Measurements from ENCODE around the gene CYP2F1. TPM values are rescaled to one million over a fixed set of nuclear protein-coding genes. Genes with fewer than 3 reads are reported as not detected.
"Not testable (repeated sequence)": the region's sequence is repeated elsewhere in the genome, so short reads cannot be mapped to it uniquely, and the experiment has no call there.

CYP2F1 gene, protein sequence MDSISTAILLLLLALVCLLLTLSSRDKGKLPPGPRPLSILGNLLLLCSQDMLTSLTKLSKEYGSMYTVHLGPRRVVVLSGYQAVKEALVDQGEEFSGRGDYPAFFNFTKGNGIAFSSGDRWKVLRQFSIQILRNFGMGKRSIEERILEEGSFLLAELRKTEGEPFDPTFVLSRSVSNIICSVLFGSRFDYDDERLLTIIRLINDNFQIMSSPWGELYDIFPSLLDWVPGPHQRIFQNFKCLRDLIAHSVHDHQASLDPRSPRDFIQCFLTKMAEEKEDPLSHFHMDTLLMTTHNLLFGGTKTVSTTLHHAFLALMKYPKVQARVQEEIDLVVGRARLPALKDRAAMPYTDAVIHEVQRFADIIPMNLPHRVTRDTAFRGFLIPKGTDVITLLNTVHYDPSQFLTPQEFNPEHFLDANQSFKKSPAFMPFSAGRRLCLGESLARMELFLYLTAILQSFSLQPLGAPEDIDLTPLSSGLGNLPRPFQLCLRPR
- total RNA-seq, result not detected
- not detected for polyA plus RNA-seq

DNA sequence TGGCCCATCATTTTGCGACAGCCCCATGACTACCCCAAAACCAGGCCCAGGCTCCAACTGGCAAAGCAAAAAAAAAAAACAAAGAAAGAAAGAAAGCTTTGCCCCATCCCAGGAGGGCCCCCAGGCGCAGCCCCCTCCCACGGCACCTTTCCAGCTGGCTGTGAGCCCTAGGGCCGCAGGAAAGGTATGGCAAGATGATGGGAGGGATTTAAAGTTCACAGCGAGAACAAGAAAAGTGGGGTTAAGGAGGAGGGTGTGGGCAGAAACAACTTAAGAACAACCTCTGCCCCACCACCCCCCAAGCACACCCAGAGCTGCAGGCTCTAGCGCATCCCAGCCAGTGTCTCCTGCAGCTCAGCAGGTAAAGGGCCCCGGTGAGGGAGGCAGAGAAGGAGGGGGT lies at the start of gene CYP2F1:
CYP2F1 (plus strand) TSS at position 301 of the 400 bp plus-strand sequence. CDS start 1,757 bp downstream, outside the sequence.
- no peak for DNase-seq (ENCODE audit: extremely low spot score)
- H3K27ac ChIP-seq (ENCODE audit: low read depth), result no peak within 1 kb of the TSS
- H3K4me1 ChIP-seq (ENCODE audit: insufficient read depth), result no peaks in the 10 kb centered on the region
- 76% methylated on average over 7 of the region's 7 CpGs for WGBS
- no peaks in the 10 kb centered on the region for H3K36me3 ChIP-seq (ENCODE audit: insufficient read depth)
- H3K4me3 ChIP-seq (ENCODE audit: low read depth, low read length), result no peak within 1 kb of the TSS

DNA sequence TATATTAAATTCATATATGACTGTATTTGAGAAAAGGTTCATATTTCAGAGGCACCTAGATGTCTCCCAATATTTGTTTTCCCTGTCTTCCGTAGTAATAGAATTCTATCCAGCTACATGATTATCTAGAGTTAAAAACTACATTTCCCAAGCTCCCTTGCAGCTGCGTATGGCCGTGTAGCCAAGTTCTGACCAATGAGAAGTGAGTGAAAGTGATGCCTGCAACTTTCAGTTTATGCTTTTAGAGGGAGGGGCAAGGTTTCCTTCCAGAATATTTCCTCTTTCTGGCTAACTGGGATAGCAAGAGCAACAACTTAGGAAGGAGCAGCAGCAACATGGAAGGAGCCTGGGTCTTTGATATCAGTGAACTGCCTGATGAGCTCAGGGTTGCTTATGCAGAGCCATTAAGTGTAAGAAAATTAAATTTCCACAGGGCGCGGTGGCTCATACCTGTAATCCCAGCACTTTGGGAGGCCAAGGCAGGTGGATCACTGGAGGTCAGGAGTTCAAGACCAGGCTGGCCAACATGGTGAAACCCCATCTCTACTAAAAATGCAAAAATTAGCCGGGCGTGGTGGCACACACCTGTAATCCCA lies 49.2 kb upstream of the CYP2F1 start:
- no peak overlapping the region for H3K27ac ChIP-seq (ENCODE audit: low read depth)
- no peak for DNase-seq (ENCODE audit: extremely low spot score)
- WGBS, result 60% methylated on average over 7 of the region's 7 CpGs
- H3K36me3 ChIP-seq (ENCODE audit: insufficient read depth), result no peaks in the 10 kb centered on the region
- no peak overlapping the region for H3K4me3 ChIP-seq (ENCODE audit: low read depth, low read length)
- no peaks in the 10 kb centered on the region for H3K4me1 ChIP-seq (ENCODE audit: insufficient read depth)

DNA sequence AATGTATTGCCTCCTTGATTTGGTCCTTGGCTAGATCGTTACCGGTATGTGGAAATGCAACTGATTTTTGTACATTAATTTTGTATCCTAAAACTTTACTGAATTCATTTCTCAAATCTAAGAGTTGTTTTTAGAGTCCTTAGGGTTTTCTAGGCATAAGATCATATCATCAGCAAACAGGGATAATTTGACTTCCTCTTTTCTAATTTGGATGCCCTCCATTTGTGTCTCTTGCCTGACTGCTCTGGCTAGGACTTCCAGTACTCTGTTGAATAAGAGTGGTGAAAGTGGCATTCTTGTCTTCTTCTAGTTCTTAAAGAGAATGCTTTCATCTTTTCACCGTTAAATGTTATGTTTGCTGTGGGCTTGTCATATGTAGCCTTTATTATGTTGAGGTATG lies 37.9 kb upstream of the CYP2F1 start:
- DNase-seq (ENCODE audit: extremely low spot score), result no peak
- 91% methylated on average over 3 of the region's 3 CpGs for WGBS
- Histone ChIP-seq H3K36me3 (ENCODE audit: insufficient read depth) (no peaks in the 10 kb centered on the region), H3K27ac (ENCODE audit: low read depth) (no peak overlapping the region), H3K4me3 (ENCODE audit: low read depth, low read length) (no peak overlapping the region), H3K4me1 (ENCODE audit: insufficient read depth) (no peaks in the 10 kb centered on the region)

DNA sequence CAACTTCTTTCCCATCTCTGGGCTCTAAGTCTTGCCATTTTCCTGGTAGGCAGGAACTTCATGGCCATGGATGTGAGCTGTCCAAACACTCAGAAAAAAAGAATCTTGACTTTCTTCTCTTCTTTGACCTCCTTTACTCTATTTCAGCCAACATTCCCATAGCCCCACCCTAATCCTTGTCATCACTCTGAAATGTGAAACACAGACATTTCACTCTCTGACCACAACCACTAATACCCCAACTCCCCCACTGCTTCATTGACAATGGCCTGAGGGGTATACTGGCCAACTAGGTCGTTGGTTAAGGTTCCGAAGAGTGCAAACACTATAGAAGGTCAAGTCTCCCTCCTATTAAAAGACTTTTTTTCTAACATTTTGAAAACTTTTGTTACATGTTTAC lies 30.7 kb upstream of the CYP2F1 start:
- Histone ChIP-seq H3K36me3 (ENCODE audit: insufficient read depth) (no peaks in the 10 kb centered on the region), H3K4me1 (ENCODE audit: insufficient read depth) (no peaks in the 10 kb centered on the region), H3K4me3 (ENCODE audit: low read depth, low read length) (no peak overlapping the region), H3K27ac (ENCODE audit: low read depth) (no peak overlapping the region)
- DNase-seq (ENCODE audit: extremely low spot score), result no peak
- 68% methylated on average over 2 of the region's 2 CpGs for WGBS

DNA sequence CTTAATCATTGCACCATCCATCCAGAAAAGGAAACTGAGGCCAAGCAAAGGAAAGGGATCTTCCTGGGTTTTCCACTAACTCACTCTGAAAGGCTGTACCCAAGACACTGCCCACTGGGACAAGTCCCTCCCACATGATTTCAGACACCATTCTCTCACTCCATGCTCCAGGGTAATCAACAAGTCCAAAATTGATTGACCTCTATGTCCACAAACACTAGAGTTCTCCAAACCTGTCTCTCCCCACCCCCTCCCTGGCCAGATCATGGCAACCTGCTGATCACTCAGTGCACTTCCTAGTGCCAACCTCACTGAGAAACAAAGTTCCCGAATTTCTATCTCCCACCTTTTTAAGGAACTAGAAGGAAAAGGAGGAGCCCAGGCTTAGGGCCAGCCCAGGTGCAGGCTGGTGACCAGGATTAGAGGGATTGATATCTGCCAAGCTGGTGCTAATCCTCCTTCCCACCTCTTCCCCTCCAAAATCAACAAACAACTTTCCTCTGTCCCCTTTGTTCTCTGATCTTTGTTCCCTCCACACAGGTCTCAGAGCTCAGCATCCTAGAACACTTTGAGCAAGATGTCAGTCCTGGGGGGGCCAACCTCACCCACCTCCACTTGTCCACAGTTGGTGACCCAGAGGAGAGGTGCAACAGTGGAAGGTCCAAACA lies 28.4 kb upstream of the CYP2F1 start:
- no peaks in the 10 kb centered on the region for H3K36me3 ChIP-seq (ENCODE audit: insufficient read depth)
- H3K27ac ChIP-seq (ENCODE audit: low read depth), result no peak overlapping the region
- no peak for DNase-seq (ENCODE audit: extremely low spot score)
- WGBS, result 76% methylated on average over 1 of the region's 1 CpG
- H3K4me1 ChIP-seq (ENCODE audit: insufficient read depth), result no peaks in the 10 kb centered on the region
- H3K4me3 ChIP-seq (ENCODE audit: low read depth, low read length), result no peak overlapping the region

DNA sequence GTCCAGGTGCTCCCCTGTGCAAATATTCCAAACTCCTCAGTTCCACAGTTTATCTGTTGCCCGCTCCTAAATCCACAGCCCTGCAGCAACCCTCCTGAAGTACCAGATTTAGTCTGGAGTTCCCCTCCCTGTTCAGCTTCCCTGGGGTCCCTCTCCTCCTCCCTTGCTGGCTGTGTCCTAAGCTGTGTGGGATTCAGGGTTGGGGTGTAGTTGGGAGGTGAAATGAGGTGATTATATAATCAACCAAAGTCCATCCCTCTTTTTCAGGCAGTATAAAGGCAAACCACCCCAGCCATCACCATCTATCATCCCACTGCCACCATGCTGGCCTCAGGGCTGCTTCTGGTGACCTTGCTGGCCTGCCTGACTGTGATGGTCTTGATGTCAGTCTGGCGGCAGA lies 26.1 kb upstream of the CYP2F1 start, which contains the start of gene CYP2A13:
CYP2A13 (plus strand) TSS at position 301 of the 400 bp plus-strand sequence; CDS start at position 322, 21 bp downstream.
- DNase-seq (ENCODE audit: extremely low spot score), result no peak
- WGBS, result 76% methylated on average over 2 of the region's 2 CpGs
- Histone ChIP-seq H3K4me3 (ENCODE audit: low read depth, low read length) (no peak within 1 kb of the TSS), H3K27ac (ENCODE audit: low read depth) (no peak within 1 kb of the TSS), H3K4me1 (ENCODE audit: insufficient read depth) (no peaks in the 10 kb centered on the region), H3K36me3 (ENCODE audit: insufficient read depth) (no peaks in the 10 kb centered on the region)

DNA sequence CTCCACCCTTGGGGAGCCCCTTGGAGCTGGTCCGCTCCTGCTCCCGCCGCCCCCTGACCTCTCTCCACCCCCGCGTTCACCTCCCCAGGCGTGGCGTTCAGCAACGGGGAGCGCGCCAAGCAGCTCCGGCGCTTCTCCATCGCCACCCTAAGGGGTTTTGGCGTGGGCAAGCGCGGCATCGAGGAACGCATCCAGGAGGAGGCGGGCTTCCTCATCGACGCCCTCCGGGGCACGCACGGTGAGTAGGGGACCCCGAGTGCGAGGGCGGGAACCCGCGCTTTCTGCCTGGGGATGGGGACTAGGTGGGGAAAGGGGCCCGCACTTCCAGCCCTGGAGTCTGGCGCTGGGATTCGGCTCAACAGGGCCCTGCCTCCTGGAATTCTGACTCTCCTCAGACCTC lies 24.3 kb upstream of the CYP2F1 start:
- WGBS, result 1% methylated on average over 32 of the region's 32 CpGs
- Histone ChIP-seq H3K4me3 (ENCODE audit: low read depth, low read length) (no peak overlapping the region), H3K27ac (ENCODE audit: low read depth) (no peak overlapping the region), H3K4me1 (ENCODE audit: insufficient read depth) (no peaks in the 10 kb centered on the region), H3K36me3 (ENCODE audit: insufficient read depth) (no peaks in the 10 kb centered on the region)
- DNase-seq (ENCODE audit: extremely low spot score), result no peak

DNA sequence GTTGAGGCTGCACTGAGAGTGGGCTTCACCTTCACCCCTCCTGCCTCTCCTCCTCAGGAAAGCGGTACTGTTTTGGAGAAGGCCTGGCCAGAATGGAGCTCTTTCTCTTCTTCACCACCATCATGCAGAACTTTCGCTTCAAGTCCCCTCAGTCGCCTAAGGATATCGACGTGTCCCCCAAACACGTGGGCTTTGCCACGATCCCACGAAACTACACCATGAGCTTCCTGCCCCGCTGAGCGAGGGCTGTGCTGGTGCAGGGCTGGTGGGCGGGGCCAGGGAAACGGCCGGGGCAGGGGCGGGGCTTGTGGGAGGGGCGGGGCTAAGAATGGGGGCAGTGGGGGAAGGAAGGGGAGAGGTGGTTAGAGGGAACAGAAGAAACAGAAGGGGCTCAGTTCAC lies 18.5 kb upstream of the CYP2F1 start:
- H3K4me1 ChIP-seq (ENCODE audit: insufficient read depth), result no peaks in the 10 kb centered on the region
- no peaks in the 10 kb centered on the region for H3K36me3 ChIP-seq (ENCODE audit: insufficient read depth)
- no peak overlapping the region for H3K27ac ChIP-seq (ENCODE audit: low read depth)
- DNase-seq (ENCODE audit: extremely low spot score), result no peak
- H3K4me3 ChIP-seq (ENCODE audit: low read depth, low read length), result no peak overlapping the region
- 59% methylated on average over 15 of the region's 15 CpGs for WGBS

DNA sequence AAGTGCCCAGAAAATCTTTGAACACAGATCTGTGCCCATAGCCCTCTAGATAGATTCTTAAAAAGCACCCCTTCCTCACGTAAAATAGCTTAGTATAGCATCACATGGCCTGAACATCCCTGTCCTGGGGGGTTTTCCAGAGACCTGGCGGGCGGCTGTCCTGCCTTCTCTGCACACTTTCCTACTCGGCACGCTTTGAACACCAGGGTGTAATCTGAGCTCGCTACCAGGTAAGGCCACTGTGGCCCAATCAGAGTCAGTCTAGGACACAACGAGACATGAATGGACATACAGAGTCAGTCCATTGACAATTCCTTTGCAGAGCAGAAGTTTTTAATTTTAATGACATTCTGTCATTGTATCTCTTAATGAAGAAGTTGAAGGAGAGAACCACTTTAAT lies 17.9 kb upstream of the CYP2F1 start:
- DNase-seq (ENCODE audit: extremely low spot score), result no peak
- H3K27ac ChIP-seq (ENCODE audit: low read depth), result no peak overlapping the region
- H3K4me3 ChIP-seq (ENCODE audit: low read depth, low read length), result no peak overlapping the region
- H3K4me1 ChIP-seq (ENCODE audit: insufficient read depth), result no peaks in the 10 kb centered on the region
- WGBS, result 69% methylated on average over 7 of the region's 7 CpGs
- H3K36me3 ChIP-seq (ENCODE audit: insufficient read depth), result no peaks in the 10 kb centered on the region

DNA sequence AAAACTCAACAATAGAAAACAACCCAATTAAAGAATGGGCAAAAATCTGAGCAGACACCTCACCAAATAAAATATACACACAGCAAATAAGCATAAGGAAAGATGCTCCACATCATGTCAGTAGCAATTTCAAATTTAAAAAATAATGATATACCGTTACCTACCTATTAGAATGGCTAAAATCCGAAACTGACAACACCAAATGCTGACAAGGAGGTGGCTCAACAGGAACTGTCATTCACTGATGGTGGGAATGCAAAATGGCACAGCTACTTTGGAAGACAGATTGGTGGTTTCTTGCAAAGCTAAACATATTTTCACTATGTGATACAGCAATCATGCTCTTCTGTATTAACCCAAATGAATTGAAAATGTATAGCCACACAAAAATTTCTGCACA lies 16.9 kb upstream of the CYP2F1 start:
- H3K4me3 ChIP-seq (ENCODE audit: low read depth, low read length), result no peak overlapping the region
- H3K27ac ChIP-seq (ENCODE audit: low read depth), result no peak overlapping the region
- DNase-seq (ENCODE audit: extremely low spot score), result no peak
- no peaks in the 10 kb centered on the region for H3K36me3 ChIP-seq (ENCODE audit: insufficient read depth)
- no peaks in the 10 kb centered on the region for H3K4me1 ChIP-seq (ENCODE audit: insufficient read depth)
- 71% methylated on average over 2 of the region's 2 CpGs for WGBS

DNA sequence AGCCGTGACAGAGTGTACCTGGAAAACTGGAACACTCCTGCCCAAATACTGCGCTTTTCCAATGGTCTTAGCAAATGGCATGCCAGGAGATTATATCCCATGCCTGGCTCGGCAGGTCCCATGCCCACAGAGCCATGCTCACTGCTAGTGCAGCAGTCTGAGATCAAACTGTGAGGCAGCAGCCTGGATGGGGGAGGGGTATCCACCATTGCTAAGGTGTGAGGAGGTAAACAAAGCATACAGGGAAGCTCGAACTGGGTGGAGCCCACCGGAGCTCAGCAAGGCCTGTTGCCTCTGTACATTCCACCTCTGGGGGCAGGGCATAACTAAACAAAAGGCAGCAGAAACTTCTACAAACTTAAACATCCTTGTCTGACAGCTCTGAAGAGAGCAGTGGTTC lies 15.5 kb upstream of the CYP2F1 start:
- WGBS, result 66% methylated on average over 5 of the region's 5 CpGs
- Histone ChIP-seq H3K36me3 (ENCODE audit: insufficient read depth) (no peaks in the 10 kb centered on the region), H3K27ac (ENCODE audit: low read depth) (no peak overlapping the region)

DNA sequence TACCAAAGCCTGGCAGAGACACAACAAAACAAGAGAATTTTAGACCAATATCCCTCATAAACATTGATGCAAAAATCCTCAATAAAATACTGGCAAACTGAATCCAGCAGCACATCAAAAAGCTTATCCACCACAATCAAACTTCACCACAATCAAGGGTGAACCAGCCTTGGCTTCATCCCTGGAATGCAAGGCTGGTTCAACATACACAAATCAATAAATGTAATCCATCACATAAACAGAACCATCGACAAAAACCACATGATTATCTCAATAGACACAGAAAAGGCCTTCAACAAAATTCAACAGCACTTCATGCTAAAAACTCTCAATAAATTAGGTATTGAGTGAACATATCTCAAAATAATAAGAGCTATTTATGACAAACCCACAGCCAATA lies 12.0 kb upstream of the CYP2F1 start:
- DNase-seq (ENCODE audit: extremely low spot score); H3K36me3 ChIP-seq (ENCODE audit: insufficient read depth); H3K4me1 ChIP-seq (ENCODE audit: insufficient read depth); H3K4me3 ChIP-seq (ENCODE audit: low read depth, low read length); H3K27ac ChIP-seq (ENCODE audit: low read depth): not testable (repeated sequence)
- WGBS, result 85% methylated on average over 1 of the region's 1 CpG

More for the DNA sequence above, 15.5 kb upstream of the CYP2F1 start:
- no peak overlapping the region for H3K4me3 ChIP-seq (ENCODE audit: low read depth, low read length)
- DNase-seq (ENCODE audit: extremely low spot score), result no peak
- H3K4me1 ChIP-seq (ENCODE audit: insufficient read depth), result no peaks in the 10 kb centered on the region

DNA sequence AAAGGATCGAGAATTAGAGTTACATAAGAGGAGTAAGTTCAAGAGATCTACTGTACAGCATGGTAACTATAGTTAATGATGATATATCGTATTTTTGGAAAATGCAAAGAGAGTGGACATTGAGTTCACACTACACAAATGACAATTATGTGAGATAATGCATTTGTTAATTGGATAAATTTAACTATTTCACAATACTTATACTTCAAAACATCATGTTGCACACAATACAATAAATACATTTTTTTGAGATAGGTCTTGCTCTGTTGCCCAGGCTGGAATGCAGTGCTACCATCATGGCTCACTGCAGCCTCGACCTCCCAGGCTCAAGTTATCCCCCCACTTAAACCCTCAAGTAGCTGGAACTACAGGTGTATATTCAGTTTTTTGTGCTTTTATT lies 8.1 kb upstream of the CYP2F1 start:
- no peak overlapping the region for H3K27ac ChIP-seq (ENCODE audit: low read depth)
- WGBS, result 84% methylated on average over 3 of the region's 3 CpGs
- no peaks in the 10 kb centered on the region for H3K36me3 ChIP-seq (ENCODE audit: insufficient read depth)
- H3K4me3 ChIP-seq (ENCODE audit: low read depth, low read length), result no peak overlapping the region
- DNase-seq (ENCODE audit: extremely low spot score), result no peak
- no peaks in the 10 kb centered on the region for H3K4me1 ChIP-seq (ENCODE audit: insufficient read depth)

DNA sequence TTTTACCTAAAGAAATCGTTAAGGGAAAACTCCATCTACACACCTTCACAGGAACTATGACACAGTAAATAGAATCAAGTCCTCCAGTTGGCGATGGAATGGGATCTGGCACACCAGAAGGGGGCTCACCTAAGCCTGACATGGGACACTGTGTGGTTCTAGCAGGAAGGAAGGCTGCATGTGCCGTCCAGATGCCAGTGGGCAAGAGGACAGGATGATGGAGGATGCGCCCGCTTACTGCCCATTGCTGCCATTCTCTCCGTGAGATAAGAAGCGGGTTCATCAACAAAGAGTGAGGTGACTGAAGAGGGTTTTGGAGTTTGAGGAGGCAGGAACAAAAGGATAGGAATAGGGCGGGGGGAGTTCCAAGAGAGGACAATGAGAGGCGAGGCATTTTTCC lies 2.9 kb upstream of the CYP2F1 start:
- no peak for DNase-seq (ENCODE audit: extremely low spot score)
- H3K36me3 ChIP-seq (ENCODE audit: insufficient read depth), result no peaks in the 10 kb centered on the region
- H3K27ac ChIP-seq (ENCODE audit: low read depth), result no peak overlapping the region
- H3K4me3 ChIP-seq (ENCODE audit: low read depth, low read length), result no peak overlapping the region
- WGBS, result 88% methylated on average over 9 of the region's 9 CpGs
- H3K4me1 ChIP-seq (ENCODE audit: insufficient read depth), result no peaks in the 10 kb centered on the region

All from urinary bladder (tissue), 4 donors.